ENCODE data around the gene CCDC158.
A peak's percentile ranks its signal among the peaks of the same experiment; 100 is the strongest.
"Not testable (repeated sequence)": the region's sequence is repeated elsewhere in the genome, so short reads cannot be mapped to it uniquely, and the experiment has no call there.

Gene CCDC158

GRCh38 chr4:76430519-76431388 lies 9.8 kb upstream of the CCDC158 start:
- peak; percentile 68 for DNase-seq (ENCODE audit: low spot score)

GRCh38 chr4:76429636-76430035 lies 8.7 kb upstream of the CCDC158 start:
- DNase-seq (ENCODE audit: low spot score) = no peak

GRCh38 chr4:76426272-76426671 lies 5.3 kb upstream of the CCDC158 start:
- DNase-seq (ENCODE audit: low spot score) = peak; percentile 32

- DNase-seq (ENCODE audit: low spot score) = not testable (repeated sequence)
These were observed 2.2 kb upstream of the CCDC158 start for GRCh38 chr4:76423159-76423558.

GRCh38 chr4:76420188-76420761 lies 666 bp downstream of the CCDC158 start:
- no peak for DNase-seq (ENCODE audit: low spot score)

- peak; percentile 29 for DNase-seq (ENCODE audit: low spot score)
These were observed 10.3 kb downstream of the CCDC158 start for GRCh38 chr4:76410636-76411035.

GRCh38 chr4:76407440-76408119 lies 13.4 kb downstream of the CCDC158 start:
- no peak for DNase-seq (ENCODE audit: low spot score)

GRCh38 chr4:76406081-76406480 lies 14.9 kb downstream of the CCDC158 start:
- DNase-seq (ENCODE audit: low spot score) = no peak

GRCh38 chr4:76401654-76402053 lies 19.3 kb downstream of the CCDC158 start:
- DNase-seq (ENCODE audit: low spot score) = no peak

GRCh38 chr4:76388160-76388908 lies 32.6 kb downstream of the CCDC158 start:
- DNase-seq (ENCODE audit: low spot score) = peak; percentile 54

- no peak for DNase-seq (ENCODE audit: low spot score)
These were observed 34.2 kb downstream of the CCDC158 start for GRCh38 chr4:76386566-76387305.

- DNase-seq (ENCODE audit: low spot score) = no peak
These were observed 35.0 kb downstream of the CCDC158 start for GRCh38 chr4:76385974-76386373.

GRCh38 chr4:76384052-76384451 lies 36.9 kb downstream of the CCDC158 start:
- no peak for DNase-seq (ENCODE audit: low spot score)

GRCh38 chr4:76383001-76383400 lies 37.9 kb downstream of the CCDC158 start:
- no peak for DNase-seq (ENCODE audit: low spot score)

- DNase-seq (ENCODE audit: low spot score) = no peak
These were observed 39.0 kb downstream of the CCDC158 start for GRCh38 chr4:76381986-76382385.

- DNase-seq (ENCODE audit: low spot score) = no peak
These were observed 40.4 kb downstream of the CCDC158 start for GRCh38 chr4:76380561-76380960.

- peak; percentile 33 for DNase-seq (ENCODE audit: low spot score)
These were observed 43.0 kb downstream of the CCDC158 start for GRCh38 chr4:76377911-76378310.

- DNase-seq (ENCODE audit: low spot score) = no peak
These were observed 43.5 kb downstream of the CCDC158 start for GRCh38 chr4:76377481-76377901.

GRCh38 chr4:76376534-76376933 lies 44.4 kb downstream of the CCDC158 start:
- DNase-seq (ENCODE audit: low spot score) = peak; percentile 20

GRCh38 chr4:76375703-76376102 lies 45.2 kb downstream of the CCDC158 start:
- DNase-seq (ENCODE audit: low spot score) = no peak

- no peak for DNase-seq (ENCODE audit: low spot score)
These were observed 46.1 kb downstream of the CCDC158 start for GRCh38 chr4:76374798-76375197.
